KBM-7 (cell line): Measurements from ENCODE around the gene EMD.
"Not testable (repeated sequence)": the region's sequence is repeated elsewhere in the genome, so short reads cannot be mapped to it uniquely, and the experiment has no call there.

ENCODE experiments used
- DNase-seq: peaks from one replicate; pipeline ENCODE4 v3.0.0-alpha.2; 2015
- in situ Hi-C: fragments of 300-500 bp; cut with MboI; formaldehyde crosslinking; loops from 2 replicates; pipeline ENCODE4 v1.14.3; 2020; ENCODE audit warnings: low sequenced_read_pairs, low pct_unique_long_range_greater_than_20kb, mixed read lengths

Gene EMD

GRCh38 chrX:154384284-154384892 lies 5.3 kb downstream of the EMD start:
- in situ Hi-C loops = no loop called here

GRCh38 chrX:154388094-154388493 lies 9.0 kb downstream of the EMD start:
- in situ Hi-C loops, DNase-seq: not testable (repeated sequence)

More at GRCh38 chrX:154384284-154384892, 5.3 kb downstream of the EMD start:
- no peak for DNase-seq

GRCh38 chrX:154388649-154389048 lies 9.6 kb downstream of the EMD start:
- DNase-seq, in situ Hi-C loops: not testable (repeated sequence)

- DNase-seq, in situ Hi-C loops: not testable (repeated sequence)
Observed at GRCh38 chrX:154389812-154390747, 11.0 kb downstream of the EMD start.

GRCh38 chrX:154396363-154396762 lies 17.3 kb downstream of the EMD start:
- in situ Hi-C loops = not testable (repeated sequence)

GRCh38 chrX:154396973-154397887 lies 18.1 kb downstream of the EMD start:
- in situ Hi-C loops = no loop called here
- peak; percentile 81 for DNase-seq

More at GRCh38 chrX:154396363-154396762, 17.3 kb downstream of the EMD start:
- not testable (repeated sequence) for DNase-seq

- peak; percentile 97 for DNase-seq
- in situ Hi-C loops = no loop called here
Observed at GRCh38 chrX:154397888-154398667, 19.0 kb downstream of the EMD start, which contains the start of gene RPL10. Gene RPL10, plus strand, starts transcription at chrX:154398377. Its CDS starts 143 bp downstream, at chrX:154398520.

- in situ Hi-C loops = no loop called here
- DNase-seq = peak; percentile 95
Observed at GRCh38 chrX:154398668-154399526, 19.8 kb downstream of the EMD start.

- no peak for DNase-seq
- in situ Hi-C loops = no loop called here
Observed at GRCh38 chrX:154399527-154400368, 20.7 kb downstream of the EMD start.

GRCh38 chrX:154400369-154400817 lies 21.3 kb downstream of the EMD start:
- in situ Hi-C loops, DNase-seq: not testable (repeated sequence)

- peak; percentile 66 for DNase-seq
- in situ Hi-C loops = no loop called here
Observed at GRCh38 chrX:154401045-154401799, 22.1 kb downstream of the EMD start.

GRCh38 chrX:154401918-154402621 lies 23.0 kb downstream of the EMD start:
- DNase-seq = peak; percentile 67
- in situ Hi-C loops = no loop called here

GRCh38 chrX:154402622-154403127 lies 23.6 kb downstream of the EMD start:
- no peak for DNase-seq
- in situ Hi-C loops = no loop called here

GRCh38 chrX:154403192-154403591 lies 24.1 kb downstream of the EMD start:
- no peak for DNase-seq
- in situ Hi-C loops = no loop called here

- DNase-seq = no peak
- in situ Hi-C loops = no loop called here
Observed at GRCh38 chrX:154403858-154404257, 24.8 kb downstream of the EMD start.
